Measurements from ENCODE around the gene ST7L. TPM values are rescaled to one million over a fixed set of nuclear protein-coding genes. Genes with fewer than 3 reads are reported as not detected.

Gene ST7L
- total RNA-seq, 1 experiment from 2014 or later: 32.7 TPM

DNA sequence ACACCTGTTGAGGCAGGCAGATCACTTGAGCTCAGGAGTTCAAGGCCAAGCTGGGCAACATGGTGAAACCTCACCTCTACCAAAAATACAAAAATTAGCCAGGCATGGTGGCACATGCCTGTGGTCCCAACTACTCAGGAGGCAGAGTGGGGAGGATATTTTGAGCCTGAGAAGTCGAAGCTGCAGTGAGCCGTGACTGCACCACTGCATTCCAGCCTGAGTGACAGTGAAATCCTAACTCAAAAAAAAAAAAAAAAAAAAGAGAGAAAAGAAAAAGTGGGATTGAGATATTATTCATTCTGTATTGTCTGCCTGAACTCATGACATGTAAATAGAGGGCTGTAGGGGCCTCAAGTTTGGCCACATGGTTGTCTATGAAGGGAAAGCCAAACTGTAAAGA is 72.9 kb downstream of the ST7L start:
- DNase-seq (ENCODE audit: low read depth): peak; percentile 27

DNA sequence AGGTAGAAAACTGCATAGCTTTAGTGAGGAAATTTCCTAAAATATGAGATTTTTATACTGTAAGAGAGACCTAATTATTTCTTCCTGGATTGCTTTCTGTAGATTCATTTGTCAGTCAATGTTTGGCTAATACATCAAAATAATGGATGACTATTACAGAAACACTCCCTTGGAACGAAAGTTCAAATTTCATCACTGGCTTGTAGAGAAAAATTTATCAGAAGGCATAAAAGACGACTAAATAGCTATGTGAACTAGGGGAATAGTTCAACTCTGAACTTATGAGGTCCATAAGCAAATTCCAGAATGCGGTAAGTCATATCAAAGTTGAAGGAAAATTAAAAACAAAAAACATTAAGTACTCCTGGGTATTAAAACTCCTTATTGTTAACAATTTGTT is 74.2 kb downstream of the ST7L start:
- peak; percentile 16 for DNase-seq (ENCODE audit: low read depth)

DNA sequence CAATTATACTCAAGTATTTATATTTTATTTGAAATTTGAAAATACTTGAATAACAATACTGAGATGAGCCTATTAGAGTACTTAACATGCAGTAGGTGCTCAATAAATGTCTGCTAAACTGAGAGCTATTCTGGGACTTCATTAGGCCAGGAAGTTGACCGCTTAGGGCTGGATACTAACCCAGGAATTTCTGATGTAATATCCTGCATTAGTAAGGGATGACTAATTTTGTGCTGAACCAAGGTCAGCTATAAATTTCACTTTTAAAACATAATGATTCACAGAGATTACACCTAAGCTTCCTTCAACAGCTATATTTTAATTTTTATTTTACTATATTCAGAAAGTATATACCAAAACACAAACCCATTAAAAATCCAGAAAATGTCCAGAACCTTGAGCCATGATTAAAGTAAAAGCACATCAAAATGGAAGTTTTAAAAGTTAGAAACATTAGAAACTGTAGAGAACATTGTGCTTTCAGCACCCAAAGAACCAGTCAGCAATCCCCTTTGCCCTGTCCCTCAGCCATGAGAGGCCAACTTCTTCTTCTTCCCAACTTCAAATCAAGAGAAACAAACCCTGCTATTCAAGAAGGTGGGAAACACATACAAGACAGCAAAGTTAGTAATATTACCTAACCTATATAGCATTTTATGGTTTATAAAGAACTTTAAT is 74.8 kb downstream of the ST7L start:
- DNase-seq (ENCODE audit: low read depth): peak; percentile 89

DNA sequence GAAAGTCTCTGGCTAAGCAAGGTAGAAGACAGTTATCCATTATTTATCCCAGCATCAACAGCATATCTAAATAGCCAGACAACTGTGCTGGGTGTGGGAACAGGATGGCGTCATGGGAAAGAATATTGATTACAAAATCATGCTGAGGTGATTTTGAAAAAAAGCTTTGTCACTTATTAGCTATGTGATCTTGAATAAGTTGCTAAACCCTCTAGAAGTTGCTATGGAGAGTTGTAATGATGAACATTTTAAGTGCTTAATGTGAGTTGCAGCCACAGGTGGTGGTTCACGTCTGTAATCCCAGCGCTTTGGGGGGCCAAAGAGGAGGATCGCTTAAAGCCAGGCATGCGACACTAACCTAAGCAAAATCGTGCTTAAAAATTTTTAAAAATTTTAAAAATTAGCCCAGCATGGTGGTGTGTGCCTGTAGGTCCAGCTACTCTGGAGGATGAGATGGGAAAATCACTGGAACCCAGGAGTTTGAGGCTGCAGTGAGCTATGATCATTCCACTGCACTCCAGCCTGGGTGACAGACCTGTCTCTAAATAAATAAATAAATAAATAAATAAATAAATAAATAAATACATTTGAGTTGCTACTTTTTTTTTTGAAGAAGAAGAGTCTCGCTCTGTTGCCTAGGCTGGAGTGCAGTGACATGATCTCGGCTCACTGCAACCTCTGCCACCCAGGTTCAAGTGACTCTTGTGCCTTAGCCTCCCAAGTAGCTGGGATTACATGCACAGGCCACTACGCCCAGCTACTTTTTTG is 76.6 kb downstream of the ST7L start:
- DNase-seq (ENCODE audit: low read depth): no peak

DNA sequence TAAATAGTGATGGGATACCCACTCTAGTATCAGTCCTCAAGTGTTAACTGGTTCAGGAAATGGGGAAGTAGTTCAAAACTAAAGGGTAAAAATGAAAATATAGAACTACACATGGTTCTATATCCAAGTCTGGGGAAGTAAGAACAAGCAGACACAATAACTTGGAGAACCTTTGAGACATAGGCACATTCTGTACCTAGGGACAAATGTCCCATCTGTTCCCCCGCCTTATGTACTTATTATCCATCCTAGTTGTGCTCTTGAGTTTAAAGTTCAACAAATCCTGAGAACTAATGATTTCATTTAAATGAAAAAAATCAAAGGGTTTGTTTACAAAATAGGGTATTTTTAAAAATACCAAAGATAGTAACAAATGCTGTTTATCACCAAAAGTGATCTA is 77.6 kb downstream of the ST7L start:
- DNase-seq (ENCODE audit: low read depth): no peak

DNA sequence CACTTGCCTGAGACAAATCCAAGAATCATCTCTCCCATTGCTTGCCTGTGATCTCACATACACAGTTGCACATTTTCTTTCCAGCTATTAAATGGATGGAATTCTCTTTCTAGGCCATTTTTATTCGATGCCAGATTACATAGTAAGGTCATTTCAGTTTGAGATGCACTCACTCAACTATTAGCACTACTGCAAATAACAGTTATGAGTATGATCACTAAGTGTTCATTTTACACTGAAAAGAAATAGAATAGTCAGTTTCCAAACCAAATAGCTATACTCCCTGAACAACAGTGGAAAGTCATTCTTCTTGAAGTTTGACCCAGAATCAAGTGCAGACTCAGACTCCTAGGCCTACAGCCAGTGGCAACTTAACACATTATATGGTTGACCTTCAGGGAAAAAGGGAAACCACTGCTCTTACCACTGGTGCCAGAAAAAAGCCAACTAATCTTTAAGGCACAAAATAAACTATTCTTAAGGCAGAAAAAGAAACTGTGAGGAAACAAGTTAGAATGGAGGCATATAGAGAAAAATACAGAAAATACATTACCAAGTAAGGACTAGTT is 78.6 kb downstream of the ST7L start:
- peak; percentile 31 for DNase-seq (ENCODE audit: low read depth)

DNA sequence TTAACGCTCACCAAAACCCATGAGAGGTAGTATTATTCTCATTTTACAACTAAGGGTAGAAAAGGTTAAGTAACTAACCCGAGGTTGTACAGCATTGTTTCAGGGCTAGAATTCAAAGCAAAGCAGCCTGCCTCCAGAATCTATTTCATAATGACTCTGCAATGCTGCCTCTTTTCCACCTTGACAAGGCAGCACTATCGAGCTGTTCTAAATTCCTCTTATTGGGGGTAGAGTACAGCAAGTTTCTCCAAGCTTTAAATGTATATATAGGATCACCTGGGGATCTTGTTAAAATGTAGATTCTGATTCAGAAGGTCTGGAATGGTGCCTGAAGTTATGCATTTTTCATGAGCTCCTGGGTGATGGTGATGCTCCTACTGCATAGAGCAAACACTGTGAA is 80.1 kb downstream of the ST7L start:
- DNase-seq (ENCODE audit: low read depth): no peak

DNA sequence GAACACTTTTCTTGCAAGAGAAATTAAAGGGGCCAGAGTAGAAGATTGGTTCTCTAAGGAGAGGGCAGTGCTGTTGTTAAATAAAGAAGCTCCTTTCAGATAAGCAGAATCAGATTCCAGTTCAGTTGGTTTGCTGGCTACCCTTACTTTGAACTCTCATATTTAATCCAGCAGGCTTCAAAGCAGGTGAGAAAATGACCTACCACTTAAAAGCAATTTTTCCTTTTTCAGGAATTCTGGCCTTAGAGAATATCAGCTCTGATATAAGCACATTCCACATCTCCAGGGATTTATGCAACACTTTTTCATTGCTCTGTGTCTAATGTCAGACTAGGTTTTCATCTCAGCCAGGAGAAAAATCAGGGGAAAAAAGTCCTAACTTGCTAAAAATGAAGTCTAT is 81.5 kb downstream of the ST7L start:
- DNase-seq (ENCODE audit: low read depth): no peak

DNA sequence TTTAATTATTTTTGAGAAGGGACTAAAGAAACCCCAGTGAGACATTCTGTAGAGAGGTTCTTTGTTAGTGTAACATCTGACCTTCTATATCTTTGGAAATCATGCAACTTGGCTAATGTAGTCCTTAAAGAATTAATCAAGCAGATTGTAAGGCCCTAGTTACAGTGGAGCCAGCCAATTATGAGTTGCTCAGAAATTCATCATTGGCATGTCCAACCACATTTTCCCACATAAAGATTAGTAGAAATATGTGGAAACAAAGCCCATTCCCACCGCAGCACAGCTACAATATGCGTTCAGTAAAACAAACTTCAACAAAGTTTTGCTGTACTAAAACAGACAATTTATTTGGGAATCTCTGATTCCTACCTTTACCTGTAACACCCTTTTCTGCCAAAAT is 82.4 kb downstream of the ST7L start:
- DNase-seq (ENCODE audit: low read depth): no peak

DNA sequence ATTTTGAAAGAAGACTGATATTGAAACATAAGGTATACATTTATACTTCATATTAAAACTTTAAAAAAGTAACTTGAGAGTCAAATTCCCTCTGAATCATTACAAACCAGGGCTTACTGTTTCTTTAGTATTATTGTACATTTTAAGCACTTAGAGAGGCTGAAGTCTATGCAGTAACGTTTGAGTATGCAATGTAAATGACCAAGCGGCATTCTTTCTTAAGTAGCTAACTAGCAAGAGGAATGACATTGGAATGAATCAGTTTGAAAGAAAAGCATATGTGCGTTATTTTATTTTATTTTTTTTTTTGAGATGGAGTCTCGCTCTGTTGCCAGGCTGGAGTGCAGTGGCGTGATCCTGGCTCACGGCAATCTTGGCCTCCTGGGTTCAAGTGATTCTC is 85.9 kb downstream of the ST7L start:
- DNase-seq (ENCODE audit: low read depth): no peak

DNA sequence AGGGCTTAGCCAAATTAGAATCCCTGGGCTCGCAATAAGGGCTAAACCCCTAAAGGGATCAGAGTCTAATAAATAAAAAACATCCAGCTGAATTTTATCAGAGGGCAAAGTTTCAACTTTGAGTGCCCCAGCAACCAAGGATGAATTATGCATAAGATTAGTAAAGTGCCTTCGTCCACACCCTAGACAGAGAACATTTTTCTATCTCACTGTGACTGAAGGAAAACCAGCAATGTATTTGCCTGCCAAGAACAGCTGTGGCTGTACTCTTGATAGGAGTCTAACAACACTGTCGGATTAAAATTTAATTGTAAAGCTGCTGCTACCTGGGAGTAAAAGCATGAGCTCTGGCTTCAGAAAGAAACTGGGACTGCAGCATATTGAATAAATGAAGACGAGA is 86.9 kb downstream of the ST7L start:
- no peak for DNase-seq (ENCODE audit: low read depth)

DNA sequence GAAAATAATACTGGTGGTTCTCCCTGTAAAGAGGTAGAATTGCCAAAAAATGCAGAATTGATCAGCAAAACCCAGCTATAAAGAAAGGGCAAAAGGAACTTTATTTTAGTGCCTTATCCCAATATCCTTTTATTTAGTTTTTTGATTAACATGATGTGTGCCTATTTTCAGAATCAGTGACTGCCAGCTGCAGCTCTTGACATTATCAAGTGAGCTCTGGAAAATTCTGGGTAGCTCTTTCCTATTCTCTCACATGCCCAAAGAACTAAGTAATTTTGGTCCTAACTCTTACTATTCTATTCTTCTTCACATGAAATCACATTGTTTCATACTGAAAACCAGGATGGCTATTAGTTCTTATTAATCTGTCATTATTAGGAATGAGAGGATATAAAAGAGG is 88.1 kb downstream of the ST7L start:
- DNase-seq (ENCODE audit: low read depth): no peak

DNA sequence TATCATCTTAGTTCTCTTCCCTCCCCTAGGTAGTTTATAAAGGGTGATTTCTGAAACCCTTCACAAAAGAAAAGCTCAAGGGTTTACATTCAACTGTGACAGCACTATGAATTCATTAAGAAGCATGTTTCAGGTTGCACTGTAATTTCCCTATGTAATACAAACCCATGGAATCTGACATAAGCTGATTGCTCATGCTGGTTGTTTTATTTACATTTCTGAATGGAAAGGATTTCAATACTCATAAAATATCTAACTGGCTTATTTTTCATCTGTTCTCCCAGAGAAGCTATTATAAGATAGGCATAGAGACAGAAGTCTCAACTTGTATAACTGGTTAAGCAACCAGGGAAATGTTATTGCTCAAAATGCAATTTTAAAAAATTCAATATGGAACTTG is 89.6 kb downstream of the ST7L start:
- DNase-seq (ENCODE audit: low read depth): no peak

DNA sequence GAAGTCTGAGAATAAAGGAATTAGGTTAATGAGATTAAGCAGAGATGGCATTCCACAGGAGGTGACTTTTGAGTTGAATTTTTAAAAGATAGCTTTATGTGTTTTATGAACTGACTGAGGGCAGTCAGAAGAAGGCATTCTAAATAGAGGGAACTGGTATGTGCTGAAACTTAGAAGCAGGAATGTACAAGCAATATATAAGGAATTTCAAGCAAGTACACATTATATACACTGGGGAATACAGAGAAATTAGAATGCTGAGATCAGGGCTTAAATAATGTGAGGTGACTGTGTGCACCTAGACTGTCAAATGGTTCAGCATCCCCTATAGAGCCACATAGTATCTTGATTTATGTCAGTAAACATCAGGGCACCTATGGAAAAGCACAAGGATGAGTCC is 90.9 kb downstream of the ST7L start:
- DNase-seq (ENCODE audit: low read depth): no peak

DNA sequence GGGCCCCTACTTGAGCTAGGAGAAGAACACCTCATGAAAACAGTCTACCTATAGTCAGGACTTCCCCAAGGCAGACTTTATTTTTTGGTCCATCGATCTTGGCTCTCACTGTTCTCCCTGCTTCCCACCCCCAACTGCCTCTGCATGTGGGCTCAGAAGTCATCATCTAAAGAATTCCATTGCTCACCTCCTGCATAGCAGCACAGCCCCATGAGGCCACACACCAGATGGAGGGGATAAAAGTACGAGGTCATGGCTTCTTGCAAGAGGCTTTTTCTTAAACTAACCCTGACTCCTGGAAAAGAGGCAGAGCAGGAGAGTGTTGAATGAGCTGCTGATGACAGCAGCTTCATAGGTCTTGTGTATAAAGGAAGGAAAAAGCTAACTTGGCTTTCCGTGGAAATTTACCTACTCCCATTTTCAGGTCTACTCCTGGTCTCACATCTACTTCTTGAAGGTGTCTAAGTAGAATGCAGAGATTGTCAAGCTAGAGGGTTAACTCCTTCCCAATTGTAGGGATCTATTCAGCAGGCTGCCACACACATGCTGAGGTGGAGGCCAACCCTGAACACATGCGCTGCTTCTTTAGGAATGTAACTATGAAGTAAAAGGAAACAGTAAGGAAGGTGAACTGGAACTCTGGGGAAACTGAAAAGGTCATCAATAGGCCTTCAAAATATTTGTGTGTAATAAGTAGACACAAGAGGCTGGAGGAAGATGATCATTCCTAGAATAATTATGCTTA is 91.5 kb downstream of the ST7L start:
- DNase-seq (ENCODE audit: low read depth): peak; percentile 32

DNA sequence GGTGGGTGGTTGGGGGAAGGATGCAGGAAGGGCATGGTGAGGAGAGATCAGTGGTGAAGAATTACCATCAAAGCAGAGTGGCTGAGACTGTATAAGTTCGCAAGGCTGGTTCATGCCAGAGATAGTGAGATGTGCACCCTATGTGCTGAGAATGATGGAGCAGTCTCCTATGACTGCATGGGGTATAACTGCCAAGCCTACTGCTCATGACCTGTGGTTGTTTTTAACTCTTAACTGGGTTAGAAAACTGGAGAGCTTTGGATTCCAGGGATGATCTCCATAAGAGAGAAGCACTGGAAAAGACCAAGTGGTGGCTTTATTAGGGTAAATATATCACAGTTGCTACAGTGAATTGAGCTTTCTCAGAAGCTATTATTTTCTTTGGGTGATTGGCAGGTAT is 94.0 kb downstream of the ST7L start:
- DNase-seq (ENCODE audit: low read depth): no peak

DNA sequence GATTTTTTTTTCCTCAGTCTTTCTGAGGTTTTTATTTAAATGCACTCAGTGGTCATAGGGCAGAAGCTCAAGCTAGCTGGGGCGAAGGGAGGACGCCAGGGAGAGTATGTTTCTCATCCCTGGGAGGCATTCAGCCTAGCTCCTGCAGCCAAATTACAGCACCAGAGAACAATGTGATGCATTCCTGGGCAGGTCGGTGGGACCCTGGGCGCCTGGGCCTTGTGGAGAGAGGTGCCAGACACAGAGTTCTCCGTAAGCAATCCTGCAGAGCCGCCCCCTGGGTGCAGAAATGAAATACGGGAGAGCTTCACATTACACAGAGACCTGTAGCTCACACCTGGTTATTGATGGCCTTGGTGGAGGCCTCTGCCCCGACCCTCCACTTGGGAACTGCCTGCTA is 94.7 kb downstream of the ST7L start:
- DNase-seq (ENCODE audit: low read depth): peak; percentile 33

DNA sequence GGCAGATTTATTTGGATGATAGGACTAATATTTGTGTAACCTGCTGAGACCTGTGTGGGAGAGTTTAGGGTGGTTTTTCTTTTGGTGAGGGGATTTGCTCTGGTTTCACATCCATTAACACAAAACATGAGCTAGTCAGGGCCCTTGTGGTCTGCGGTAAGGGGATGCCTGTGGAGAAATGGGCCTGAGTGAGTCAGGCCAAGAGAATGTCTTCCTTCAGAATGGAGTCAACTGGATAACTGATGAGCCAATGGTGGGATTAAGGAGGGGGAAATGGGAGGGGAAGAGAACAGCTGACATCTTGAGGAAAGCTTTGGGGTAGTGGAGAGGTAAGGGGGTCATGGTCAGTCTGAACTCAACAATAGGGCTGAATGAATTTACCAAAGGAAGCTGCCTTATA is 96.3 kb downstream of the ST7L start:
- DNase-seq (ENCODE audit: low read depth): peak; percentile 96

DNA sequence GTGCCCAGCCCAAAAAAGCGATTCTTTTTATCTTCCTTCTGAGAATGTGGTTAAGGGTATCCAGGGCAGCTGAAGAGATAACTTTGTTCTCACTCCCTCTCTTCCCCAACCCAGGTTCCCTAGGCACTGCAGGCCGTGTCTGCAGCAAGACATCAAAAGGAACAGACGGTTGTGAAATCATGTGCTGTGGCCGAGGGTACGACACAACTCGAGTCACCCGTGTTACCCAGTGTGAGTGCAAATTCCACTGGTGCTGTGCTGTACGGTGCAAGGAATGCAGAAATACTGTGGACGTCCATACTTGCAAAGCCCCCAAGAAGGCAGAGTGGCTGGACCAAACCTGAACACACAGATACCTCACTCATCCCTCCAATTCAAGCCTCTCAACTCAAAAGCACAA is 98.8 kb downstream of the ST7L start:
- no peak for DNase-seq (ENCODE audit: low read depth)

DNA sequence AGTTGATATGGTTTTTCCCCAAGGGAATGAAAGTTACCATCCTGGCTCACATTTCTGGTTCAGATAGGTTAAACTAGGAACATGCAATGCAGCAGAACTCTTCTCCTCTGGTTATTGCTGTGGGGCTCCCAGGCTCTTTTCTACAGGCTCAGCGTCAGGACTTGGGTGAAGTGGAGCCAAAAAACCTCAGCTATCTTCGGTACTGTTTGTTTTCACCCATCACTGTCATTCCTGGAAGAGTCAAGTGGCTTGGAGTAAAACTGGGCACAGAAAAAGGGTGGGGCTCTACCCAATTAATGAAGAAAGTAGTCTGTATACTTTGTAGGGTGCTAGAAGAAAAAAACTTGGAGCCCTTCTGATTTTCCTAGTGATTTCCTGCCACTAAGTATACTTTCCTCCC is 100.8 kb downstream of the ST7L start:
- no peak for DNase-seq (ENCODE audit: low read depth)

DNA sequence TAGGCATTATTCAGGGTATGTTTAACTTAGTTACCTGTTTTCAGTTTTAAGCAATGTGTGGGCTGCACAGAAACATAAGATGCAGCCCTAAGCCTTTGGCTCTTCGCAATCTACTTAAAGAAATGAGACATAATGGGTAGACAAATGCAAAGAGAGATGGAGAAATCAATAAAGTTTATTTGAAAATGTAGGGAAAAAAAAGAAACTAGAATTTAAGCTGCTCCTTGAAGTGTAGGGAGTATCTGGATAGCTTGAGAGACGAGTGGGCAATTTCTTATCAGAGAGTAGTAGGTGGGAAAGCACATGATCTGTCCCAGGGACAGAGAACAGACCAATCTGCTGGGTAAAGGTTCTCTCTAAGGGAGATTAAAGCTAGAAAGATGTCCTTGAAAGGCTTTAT is 101.3 kb downstream of the ST7L start:
- no peak for DNase-seq (ENCODE audit: low read depth)

DNA sequence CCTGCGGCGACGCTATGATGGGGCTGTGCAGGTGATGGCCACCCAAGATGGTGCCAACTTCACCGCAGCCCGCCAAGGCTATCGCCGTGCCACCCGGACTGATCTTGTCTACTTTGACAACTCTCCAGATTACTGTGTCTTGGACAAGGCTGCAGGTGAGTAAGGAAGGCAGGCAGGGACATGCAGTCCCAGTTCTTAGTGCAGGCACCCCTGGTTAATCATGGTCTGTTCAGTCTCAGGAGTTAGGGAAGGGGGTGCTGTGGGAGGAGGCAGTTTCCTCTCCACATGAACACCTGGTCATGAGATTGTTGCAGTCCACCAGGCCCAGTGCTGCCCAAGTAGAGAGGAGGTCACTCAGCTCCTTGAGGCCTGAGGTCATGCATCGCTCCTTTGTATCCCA is 101.7 kb downstream of the ST7L start:
- DNase-seq (ENCODE audit: low read depth): no peak

DNA sequence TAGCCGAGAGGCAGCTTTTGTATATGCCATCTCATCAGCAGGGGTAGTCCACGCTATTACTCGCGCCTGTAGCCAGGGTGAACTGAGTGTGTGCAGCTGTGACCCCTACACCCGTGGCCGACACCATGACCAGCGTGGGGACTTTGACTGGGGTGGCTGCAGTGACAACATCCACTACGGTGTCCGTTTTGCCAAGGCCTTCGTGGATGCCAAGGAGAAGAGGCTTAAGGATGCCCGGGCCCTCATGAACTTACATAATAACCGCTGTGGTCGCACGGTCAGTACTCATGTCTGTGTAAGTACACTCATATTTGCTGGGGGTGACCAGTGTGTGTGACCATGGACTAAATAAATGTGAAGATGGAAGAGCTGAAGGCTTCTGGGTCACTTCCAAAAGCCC is 102.8 kb downstream of the ST7L start:
- no peak for DNase-seq (ENCODE audit: low read depth)
